NCI-H128 (cell line): ENCODE measurements around the gene PARD6G.

Experiments
- DNase-seq: peaks from one replicate; lab custom pipeline; 2025; ENCODE audit not compliant: unreplicated experiment; lab: John Stamatoyannopoulos, UW

The PARD6G gene

DNA sequence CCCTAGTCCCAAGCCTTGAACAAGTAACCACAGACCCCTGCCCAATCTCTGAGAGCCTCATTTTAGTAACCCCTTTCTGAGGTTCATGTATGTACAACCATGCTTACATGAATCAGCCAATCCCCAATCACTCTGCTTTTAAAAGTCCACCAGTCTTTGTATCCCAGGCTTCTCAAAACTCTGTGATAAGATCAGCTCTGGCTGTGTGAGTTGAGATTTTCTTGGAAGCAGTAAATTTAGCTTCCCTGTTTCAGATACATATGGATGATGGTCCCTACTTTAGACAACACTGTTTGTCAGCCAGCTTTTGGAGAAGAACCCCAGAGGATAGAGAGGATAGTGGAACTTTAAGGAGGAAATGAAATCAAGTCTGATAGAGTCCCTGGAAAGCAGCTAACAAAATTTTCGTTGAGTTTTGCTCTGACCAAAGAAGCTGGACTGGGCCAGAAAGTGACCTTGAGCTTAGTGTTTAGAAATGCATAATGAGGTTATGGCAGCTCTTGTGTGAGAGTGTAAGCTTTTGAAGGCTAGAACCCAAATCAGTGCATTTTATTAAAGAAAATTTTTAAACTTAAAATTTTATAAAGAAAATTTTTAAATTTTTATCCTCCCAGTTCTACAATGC is 134.6 kb downstream of the PARD6G start:
- no peak for DNase-seq

GRCh38 chr18:80109676-80110078 is 137.6 kb downstream of the PARD6G start:
- no peak for DNase-seq

DNA sequence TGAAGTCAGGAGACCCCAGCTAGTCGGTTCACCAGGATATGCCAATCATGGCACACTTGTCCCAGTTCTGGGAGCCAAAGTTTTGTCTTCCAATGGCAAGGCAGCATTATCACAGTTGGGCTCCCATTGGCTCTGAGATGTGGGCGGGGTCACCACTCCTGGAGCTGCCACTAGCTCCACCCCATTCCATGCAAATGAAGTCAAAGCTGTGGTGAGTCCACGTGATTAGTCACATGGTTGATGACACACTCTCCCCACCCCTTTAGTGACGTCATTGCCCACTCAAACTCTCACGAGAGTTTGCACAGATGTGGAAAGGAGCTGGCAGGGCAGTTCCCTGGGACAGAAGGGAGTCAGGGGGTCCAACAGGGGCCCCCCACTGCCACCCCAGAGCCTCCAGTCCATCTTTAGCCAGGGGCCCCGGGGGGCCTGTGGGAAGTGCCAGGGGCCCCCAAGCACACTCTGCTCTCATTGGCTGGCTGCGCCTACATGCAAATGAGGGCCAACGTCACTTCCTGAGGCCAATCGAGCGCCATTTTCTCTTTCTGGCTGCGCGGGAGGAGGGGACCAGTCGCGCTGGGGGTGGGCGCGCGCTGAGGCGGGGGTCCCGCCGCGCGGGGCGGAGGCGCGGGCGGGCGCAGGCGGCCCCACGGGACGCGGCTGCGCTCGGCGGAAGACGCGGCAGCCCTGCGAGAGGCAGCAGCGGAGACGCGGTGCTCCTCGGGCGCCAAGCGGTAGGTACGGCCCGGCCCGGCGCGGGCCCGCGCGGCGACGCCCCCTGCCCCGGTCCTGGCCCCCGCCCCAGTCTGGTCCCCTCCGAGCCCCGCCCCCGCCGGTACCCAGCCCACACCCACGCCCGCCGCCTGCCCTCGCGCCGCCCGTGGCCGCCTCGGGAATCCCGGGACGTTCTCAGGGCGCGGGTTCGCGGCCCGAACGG is 138.3 kb downstream of the PARD6G start, which contains the start of gene ADNP2:
TSS of gene ADNP2 (plus strand) at position 524 of the 937 bp plus-strand sequence. CDS start 8,281 bp downstream, outside the sequence.
- DNase-seq, result peak; percentile 40

- DNase-seq, result no peak
Measured at GRCh38 chr18:80108121-80108536, 139.2 kb downstream of the PARD6G start.

- DNase-seq, result no peak
Measured at GRCh38 chr18:80107426-80107825, 139.9 kb downstream of the PARD6G start.
